AG09319 (cell line): Measurements from ENCODE around the gene ENPEP.

Experiments
- DNase-seq: peaks from one replicate; pipeline ENCODE4 v3.0.0-alpha.2; 2010; ENCODE audit warnings: low read depth; ENCODE audit errors: extremely low read depth
- CTCF ChIP-seq: IDR thresholded peaks from 2 replicates; pipeline ENCODE4 v1.5.1; 2011; ENCODE audit warnings: low read depth, mild to moderate bottlenecking, inconsistent platforms, low read length, moderate library complexity

Gene ENPEP

DNA sequence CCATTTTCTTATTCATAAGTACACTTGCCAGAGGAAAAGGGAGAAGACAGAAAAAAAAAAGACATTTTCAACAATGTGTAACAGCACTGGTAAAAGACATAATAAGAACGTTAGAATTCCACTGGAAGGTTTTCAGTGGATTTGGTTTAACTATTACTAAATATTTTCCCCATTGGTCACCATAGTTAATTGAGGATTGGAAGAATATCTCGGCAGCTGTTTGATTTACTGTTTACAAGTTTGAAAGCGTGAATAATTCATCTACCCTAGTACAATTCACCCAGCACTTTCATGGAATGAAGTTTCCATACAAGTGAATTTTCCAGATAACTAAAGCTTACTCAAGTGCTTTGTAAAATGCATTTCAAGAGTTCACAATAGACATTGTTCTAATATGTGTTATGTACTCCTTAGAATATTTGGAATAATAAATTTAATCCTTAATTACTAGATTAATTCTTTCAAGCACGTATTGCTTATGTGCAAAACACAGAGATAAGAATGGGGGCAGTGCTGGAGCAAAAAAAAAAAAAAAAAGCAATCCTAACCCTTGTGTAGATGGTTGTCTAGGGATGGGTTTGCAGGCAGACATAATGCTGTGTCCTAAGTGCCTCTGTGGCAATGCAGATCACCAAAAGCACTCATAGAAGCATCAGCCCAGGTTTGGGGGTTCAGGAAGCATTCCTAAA lies 57.1 kb downstream of the ENPEP start:
- no peak for DNase-seq
- TF ChIP-seq CTCF, result no peak

GRCh38 chr4:110533590-110533910 lies 57.6 kb downstream of the ENPEP start:
- TF ChIP-seq CTCF, result no peak

DNA sequence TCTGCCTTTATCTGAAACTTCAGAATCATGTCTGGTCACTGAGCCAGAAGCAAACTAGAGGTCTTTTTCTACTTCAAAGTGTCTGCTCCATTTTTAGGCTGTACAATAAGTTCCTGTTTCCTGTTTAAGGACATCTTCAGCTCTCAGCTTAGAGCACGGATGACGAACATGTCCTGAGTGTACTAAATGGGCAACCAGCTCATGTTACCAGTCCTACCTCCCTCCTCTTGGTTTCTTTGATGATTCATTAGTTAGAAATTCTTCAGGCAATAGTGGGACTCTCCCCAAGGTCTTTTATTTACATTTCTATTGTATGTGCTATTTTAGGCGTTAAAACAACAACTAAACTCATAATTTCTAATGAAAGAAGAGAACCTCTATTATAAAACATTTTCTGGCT lies 58.0 kb downstream of the ENPEP start:
- peak; percentile 75 for DNase-seq
- TF ChIP-seq CTCF, result no peak

More at GRCh38 chr4:110533590-110533910, 57.6 kb downstream of the ENPEP start:
- no peak for DNase-seq

DNA sequence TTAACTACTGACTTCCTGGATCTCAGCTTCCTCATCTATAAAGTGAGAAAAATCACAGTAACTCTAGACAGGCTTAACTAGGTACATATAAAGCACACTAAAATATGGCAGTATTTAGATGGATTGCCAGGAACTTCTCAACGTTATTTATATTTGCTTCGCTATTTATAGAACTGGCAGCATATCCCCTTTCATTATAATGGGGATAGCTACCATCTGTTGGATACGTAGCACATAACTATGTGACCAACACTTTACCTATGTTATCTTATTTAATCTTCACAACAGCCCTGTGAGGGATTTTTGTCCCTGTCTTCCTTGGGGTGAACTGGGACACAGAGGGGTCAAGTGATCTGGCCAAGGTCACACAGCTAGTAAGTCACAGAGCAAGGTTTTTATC lies 64.6 kb downstream of the ENPEP start:
- no peak for DNase-seq

GRCh38 chr4:110540982-110541451 lies 65.1 kb downstream of the ENPEP start:
- DNase-seq, result peak; percentile 28
- no peak for TF ChIP-seq CTCF

More for the DNA sequence above, 64.6 kb downstream of the ENPEP start:
- TF ChIP-seq CTCF, result no peak

- TF ChIP-seq CTCF, result no peak
- DNase-seq, result no peak
Measured at GRCh38 chr4:110543577-110543976, 67.6 kb downstream of the ENPEP start.

GRCh38 chr4:110544594-110544993 lies 68.6 kb downstream of the ENPEP start:
- no peak for TF ChIP-seq CTCF
- DNase-seq, result no peak
